Stimulated activated CD4-positive, alpha-beta T cell treated with anti-CD3 and anti-CD28 coated beads, Interleukin-12 subunit alpha, Interleukin-12 subunit beta, amount 100 ng/mL, for 4 hours (primary cell): Measurements from ENCODE around the gene C19orf25.
"Not testable (repeated sequence)": the region's sequence is repeated elsewhere in the genome, so short reads cannot be mapped to it uniquely, and the experiment has no call there.

Experiments used
- DNase-seq: peaks from one replicate; pipeline ENCODE4 v3.0.0-alpha.2; 2020

Gene C19orf25

DNA sequence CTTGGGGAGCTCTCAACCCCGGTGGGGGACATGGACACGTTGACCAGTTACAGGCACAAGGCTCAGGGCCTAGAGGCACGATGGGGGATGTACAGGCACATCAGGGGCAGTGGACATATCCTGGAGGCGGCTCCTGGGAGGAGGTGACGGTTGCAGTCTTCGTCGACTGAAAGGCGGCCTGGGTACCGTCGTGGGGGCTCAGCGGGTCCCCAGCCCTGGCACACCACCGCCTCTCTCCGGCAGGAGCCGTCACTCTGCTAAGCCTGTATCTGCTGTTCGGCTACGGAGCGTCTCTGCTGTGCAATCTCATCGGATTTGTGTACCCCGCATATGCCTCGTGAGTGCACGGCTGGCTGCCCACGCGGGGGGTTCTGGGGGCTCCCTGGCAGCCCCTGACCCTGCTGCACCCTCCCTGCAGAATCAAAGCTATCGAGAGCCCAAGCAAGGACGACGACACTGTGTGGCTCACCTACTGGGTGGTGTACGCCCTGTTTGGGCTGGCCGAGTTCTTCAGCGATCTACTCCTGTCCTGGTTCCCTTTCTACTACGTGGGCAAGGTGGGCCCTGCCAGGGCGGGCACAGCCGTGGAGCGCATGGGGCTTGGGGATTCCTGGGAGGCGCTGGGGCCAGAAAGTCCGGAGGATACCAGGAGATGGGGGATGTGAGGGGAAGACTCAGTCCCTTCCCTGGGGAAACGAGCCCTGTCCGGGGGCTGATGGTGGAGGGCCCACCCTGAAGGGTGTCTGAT is 16.2 kb upstream of the C19orf25 start:
- DNase-seq: no peak

DNA sequence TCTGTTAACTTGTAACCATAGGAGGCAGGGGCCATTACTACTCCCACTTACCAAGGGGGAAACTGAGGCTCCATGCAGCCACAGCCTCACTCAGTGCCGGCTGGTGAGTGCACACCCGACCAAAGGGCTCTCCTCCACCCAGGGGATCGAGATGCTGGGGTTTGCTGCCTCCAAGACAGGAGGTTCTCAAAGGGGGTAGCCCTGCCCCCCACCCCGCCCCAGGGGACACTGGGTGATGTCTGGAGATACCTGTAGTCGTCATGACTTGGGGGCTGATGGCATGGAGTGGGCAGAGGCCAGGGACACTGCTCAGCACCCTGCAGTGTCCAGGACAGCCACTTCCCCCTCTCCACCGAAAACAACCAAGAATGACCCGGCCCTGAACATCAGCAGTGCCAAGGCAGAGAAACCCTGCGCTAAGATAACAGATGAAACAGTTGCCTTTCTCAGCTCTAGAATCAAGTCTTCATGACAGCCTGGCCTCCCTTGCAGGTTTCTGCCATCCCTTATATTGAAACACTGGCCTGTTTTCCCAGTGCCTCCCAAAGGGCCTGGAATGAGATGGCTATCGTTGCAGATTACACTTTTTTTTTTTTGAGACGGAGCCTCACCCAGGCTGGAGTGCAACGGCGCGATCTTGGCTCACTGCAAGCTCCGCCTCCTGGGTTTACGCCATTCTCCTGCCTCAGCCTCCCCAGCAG is 15.2 kb upstream of the C19orf25 start:
- no peak for DNase-seq

DNA sequence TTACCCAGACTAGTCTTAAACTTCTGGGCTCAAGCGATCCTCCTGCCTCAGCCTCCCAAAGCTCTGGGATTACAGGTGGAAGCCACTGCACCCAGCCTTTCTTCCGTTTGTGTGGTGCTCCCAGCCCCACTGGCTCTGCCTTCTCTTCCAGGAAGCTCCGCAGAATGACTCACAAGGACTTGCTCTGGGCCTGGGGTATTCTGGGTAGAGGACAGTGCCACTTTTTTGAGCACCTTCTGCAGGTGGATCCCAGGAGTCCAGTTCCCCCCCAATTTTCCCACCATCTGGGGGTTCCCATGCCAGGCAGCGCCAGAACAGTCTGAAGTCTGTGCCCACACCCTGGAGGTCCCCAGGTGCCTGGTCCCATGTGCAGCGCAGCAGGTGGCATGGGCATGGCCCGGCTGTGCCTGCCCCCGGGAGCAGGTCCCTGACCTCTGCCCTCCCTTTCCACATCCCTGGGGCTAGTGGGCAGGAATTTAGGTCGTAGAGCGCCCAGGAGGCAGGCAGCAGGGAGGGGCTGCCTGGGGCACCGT is 13.5 kb upstream of the C19orf25 start:
- DNase-seq: no peak

DNA sequence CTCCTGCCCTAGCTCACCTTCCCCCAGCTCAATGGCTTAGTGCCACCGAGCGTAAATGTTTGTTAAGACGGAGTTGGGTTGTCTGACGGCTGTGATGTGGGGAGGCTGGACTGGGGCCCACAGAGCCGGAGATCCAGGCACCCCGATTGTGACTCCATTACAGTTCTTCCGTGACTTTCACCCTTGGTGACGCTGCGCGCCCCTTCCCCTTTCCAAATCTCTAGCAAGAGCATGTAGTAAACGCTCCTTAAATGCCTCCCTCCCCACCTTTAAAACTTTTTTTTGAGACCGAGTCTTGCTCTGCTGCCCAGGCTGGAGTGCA is 12.8 kb upstream of the C19orf25 start:
- DNase-seq: no peak

DNA sequence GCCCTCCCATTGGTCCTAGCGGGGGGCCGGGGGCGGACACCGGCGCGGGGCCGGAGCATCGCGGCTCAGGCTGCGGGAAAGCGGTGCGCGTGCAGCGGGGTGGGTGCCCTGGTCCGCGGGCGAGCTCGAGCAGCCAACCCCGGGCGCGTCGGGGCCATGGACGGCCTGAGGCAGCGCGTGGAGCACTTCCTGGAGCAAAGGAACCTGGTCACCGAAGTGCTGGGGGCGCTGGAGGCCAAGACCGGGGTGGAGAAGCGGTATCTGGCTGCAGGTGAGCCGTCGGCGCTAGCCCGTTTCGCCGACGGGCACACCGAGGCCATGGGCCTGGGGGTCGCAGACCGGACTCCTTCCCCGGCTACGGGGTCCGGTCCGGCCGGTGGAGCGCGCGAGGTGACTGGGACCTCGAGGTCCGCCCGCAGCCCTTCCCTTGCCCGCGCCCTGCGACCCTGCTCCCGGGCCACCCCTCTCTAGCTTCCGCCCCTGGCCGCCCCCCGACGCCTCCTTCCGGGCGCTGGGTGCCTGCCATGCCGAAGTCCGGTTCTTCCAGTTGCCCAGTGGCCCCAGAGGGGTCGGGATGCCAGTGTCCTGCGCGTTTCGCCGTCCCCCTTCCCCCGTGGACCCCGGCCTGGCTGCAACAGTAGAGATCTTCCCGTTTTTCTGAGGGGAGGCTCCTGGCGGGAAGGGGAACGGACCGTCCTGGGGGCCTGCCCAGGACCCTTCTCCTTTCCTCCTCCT is 12.3 kb upstream of the C19orf25 start, which contains the start of gene REEP6:
TSS of gene REEP6 (plus strand) at position 68 of the 735 bp plus-strand sequence. CDS start at position 157, 89 bp downstream.
- no peak for DNase-seq

DNA sequence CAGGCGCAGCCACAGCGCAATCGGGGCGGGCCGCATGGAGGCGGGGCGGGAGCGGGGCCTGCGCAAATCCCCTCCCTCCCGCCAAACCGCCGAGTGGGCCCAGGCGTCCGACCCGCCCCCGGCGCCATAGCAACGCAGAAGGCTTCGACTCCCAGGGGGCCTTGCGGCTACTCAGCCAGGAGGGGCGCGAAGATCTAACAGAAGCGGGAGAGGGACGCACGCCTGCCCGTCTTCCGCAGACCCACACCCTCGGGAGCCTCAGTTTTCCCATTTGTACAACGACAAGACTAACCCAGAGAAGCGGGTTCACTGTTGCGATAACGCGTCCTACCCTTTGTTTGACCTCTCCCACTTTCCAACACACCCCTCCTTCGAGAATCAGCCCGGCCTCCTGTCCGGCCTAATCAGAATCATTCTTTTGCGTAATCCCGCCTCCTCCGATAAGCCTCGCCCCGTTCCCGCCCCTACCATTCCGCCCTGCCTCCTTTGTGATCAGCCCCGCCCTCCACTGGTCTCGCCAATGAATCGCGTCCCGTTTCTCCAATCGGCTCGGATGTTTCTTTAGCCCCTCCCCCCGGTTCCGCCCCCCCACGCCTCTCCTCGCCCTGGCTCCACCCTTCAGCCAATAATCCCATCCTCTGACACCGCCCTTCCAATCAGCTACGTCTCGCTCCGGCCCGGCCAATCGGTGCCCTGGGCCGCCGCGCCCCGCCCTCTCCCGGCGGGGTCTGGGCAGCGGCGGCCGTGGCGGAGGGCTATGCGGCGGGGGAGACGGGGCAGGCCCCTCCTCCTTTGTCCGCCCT is 11.5 kb upstream of the C19orf25 start, which contains the start of gene PCSK4:
TSS of gene PCSK4 (minus strand) at position 40 of the 803 bp plus-strand sequence. CDS start at position 36, 4 bp downstream.
- DNase-seq: peak; percentile 97

DNA sequence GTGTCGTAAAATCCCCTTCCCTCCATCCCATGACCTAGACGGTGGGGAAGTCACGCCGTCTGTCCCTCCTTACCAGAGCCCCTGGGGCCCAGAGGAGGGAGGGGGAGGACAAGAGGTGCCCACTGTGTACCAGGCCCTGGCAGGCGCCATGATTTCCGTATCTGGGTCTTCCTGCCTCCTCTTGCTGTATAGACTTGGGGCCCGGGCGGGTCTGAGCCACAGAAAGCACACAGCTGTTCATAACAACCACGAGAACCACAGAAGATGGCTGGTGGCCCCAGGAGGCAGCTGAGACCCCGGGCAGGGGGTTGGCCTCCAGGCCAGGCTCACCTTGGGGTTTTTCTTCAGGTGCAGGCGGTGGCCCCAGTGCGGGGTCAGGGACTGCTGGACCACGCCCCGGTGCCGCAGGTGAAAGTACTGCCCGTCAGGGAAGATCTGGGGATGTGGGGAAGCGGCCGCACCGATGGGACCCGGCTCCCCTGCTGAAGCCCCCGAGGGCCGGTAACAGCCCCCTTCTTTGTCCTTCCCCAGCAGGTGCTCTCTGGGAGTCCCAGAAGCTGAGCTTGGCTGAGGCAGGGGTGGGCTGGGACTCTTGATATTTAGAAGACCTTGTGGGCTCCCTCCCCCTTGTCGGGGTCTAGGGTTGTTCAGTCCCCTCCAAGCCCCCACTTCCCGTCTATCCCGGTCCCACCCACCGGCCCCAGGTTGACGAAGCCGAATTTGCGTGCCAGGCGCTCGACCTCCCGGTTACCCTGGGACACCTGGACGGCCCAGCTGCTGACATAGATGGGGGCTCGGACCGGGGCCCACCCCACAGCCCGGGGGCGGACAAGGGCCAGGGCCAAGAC is 10.7 kb upstream of the C19orf25 start:
- DNase-seq: no peak

DNA sequence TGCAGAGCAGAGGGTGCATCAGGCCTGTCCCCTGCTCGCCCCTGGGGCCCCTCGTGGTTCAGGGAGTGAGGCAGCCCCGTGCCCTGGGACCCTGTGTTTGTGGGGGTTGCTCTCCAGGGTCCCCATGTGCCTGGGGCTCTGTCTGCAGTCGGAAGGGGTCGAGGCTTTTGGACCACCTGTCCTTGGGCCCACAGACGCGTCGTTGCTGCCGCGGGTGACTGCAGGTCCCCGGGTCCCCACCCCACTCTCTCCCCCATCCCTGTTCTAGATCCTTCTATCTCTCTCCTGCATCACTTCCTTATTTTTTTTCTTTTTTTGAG is 9.2 kb upstream of the C19orf25 start:
- DNase-seq: no peak

DNA sequence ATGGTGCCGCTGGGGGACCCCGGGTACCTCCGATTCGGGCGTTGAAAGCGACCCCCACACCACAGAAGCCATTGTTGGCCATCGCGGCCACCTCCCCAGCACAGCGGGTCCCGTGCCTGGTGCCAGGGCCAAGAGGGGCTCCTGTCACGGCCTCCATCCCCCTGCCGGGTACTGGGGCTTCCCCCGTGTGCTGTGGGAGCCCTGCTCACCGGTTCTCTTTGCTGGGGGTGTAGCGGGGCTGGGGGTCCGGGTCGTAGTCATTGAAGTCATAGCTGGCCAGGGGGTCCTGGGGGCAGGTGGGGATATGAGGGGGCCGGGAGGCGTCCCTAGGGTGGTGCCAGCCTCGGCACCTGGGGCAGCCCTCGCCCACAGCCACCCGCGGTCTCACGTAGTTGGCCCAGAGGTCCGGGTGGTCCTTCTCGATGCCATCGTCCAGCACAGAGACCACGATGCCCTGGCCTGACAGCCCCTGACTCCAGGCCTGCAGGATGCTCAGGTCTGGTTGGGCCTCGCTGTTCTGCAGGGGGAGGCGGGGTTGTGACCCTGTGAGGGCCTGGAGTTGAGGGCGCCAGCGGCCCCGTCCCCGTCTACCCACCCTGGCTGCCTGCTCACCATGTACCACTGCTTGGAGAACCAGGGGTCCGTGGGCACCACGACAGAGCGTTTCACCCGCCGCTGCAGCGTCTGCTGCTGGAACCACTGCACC is 8.7 kb upstream of the C19orf25 start:
- no peak for DNase-seq

DNA sequence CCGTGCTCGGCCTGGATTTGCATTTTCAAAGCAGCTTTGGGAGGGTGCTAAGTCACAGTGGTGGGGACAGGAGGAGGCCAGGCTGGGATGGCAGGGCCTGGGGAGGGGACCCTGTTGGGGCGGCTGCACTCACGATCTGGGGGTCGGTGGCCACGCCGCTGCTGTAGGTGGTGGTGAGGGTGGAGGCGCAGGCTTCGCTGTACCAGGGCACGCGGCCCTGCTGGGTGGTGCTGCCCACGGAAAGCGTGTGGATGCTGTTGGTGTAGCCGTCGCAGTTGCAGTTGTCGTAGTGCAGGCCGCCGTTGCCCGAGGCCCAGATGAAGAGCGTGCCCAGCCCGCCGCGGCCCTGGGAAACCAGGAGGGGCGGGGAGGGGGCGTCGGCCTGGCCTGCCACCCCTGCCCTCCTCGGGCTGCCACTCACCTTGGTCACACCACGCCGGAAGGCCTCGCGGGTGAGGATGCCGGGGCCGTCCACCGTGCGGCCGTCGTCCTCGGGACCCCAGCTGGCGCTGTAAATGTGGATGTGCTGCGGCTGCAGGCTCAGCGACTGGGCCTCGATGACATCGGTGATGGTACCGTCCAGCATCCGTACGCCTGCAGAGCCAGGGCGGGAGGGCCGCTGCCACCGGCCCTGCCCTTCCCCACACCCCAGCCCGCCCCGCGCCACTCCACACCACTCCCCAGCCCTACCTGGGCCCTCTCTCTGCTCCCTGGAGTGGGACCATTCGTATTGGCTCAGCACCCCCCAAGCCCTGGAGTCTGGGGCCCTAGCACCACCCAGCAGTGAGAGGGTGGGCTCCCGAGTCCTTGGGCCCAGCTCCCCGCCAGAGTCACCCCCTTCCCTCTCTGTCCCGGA is 7.9 kb upstream of the C19orf25 start:
- no peak for DNase-seq

DNA sequence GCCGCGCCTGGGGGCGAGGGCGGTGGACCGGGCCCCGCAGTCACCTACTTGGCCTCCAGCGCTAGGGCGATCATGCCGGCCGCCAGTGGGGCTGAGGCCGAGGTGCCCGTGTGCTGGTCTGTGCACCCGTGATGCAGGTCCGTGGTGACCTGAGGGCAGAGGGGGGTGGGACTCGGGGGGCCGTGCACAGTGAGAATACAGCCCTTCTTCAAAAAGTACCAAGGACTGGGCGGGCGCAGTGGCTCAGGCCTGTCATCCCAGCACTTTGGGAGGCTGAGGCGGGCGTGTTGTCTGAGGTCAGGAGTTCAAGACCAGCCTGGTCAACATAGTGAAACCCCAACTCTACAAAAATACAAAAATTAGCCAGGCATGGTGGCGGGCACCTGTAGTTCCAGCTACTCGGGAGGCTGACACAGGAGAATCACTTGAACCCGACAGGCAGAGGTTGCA is 5.0 kb upstream of the C19orf25 start:
- DNase-seq: no peak

DNA sequence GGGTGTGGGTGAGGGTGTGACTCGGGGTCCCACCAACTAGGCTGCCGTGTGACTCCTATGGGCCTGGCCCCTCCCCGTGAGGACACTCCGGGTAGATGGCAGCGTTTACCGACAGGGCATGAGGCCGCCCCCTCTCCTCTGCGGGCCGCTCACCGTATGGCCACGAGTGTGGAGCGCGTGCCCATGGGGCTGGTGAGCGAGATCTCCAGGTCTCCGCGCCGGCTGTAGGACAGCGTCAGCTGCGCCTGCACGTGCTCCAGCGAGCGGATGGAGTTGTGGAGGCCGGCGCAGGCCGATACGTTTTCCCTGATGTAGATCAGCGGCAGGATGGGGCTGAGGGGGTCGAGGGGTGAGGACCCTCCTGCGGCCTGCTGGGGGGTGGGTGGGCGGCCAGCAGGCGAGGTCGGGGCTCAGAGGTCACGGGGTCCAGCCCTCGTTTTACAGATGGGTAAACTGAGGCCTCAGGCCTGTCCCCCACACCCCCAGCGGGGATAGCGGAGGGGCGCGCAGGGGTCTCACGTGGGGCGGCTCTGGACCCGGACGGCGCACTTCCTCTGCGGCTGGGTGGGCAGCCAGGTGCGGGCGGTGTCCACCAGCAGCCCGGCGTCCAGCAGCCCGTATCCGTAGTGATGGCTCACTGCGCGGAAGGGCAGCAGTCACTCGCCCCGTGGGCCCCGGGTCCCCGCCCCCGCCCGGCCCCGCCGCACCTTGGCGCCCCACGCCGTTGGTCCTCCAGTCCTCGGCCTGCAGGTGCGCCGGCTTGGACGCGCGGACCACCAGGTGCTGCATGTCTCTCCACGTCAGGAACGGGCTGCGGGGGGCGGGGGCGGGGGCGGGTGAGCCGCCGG is 4.3 kb upstream of the C19orf25 start:
- DNase-seq: no peak

DNA sequence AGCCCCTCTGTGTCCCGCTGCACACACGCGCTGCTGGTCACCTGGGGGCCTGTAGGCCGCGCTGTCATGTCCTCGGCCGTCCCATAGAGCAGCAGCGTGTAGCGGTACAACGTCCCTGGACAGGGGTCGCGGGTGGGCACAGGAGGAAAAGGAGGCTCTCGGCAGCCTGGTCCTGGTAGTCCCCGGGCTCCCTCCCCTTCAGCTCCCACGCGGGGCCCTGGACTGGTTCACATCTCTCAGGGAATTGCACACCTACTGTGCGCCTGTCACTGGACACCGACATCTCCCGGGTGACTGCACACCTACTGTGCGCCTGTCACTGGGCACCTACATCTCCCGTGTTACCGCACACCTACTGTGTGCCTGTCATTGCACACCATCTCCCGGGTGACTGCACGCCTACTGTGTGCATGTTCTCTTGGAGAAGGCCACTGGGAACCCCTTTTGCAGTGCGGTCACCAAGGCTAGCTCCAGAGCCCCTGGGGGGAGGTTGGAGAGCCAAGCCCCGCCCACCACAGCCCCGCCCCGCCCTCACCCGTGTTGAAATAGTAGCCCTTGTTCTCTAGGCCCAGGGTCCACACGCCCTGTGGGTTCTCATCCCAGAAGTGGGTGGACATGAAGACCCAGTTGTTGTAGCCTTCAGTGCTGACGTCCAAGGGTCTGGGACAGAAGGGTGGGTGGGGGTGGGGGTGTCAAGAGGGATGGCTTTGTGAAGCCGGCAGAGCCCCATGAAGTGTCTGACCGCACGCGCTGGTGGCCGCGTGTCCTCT is 3.5 kb upstream of the C19orf25 start:
- DNase-seq: no peak

DNA sequence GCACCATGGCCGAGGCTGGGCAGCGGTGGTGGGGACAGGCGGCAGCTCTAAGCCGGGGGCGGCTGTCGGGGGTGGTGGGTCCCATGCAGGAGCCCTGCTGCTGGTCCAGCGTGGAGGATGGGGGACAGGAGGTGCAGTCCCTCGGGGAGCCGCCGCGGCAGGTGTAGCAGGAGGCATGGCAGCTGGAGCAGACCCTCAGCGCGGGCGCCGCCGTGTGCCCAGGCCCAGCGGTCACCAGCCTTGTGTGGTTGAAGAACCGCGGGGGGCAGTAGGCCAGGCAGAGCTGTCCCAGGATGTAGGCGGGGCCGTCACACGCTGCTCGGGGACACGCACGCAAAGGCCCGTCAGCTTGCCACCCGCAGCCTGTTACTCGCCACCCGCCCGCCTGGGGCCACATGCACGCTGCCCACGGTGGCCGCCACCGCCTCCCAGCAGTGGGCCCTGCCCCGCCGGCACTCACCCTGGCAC is 2.9 kb upstream of the C19orf25 start:
- no peak for DNase-seq

DNA sequence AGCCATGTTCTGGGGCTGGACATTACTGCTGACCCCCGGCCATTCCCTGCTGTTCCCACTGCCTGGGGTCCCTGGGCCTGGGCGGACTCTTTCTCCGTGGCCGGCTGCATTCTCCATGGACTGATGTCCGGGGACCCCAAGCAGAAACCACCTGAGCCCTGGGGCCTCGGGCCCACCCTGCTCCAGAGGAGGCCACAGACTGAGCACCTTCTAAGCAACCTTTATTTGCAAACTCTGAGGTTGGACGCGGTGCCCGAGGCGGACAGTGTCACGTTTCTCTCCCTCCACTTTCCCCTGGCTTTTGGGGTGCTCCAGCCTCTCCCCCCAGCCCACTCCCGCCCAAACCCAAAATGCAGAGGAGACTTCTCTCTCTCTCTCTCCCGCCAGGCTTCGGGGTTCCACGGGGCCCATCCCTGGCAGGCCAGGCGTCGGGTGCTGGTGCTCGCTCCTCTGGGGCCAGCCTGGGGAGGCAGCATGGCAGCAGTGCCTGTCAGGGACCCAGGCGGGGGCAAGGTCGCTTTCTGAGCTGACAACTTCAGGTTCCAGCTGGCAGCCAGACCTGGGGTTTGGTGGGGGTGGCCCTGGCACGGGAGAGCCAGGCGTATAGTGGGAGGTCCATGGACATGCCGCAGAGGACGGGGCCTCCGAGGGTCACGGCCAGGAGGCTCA is 2.3 kb upstream of the C19orf25 start:
- no peak for DNase-seq

DNA sequence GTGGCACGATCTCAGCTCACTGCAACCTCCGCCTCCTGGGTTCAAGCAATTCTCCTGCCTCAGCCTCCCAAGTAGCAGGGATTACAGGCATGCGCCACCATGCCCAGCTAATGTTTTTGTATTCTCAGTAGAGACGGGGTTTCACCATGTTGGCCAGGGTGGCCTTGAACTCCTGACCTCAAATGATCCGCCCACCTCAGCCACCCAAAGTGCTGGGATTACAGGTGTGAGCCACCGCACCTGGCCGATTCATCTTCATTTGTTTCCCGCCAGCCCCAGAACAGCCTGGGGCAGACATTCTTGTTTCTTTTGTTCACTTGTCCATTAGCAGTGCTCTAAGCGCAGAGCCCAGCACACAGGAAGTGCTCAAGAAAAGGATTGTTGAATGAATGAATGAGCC is 2.0 kb downstream of the C19orf25 start:
- DNase-seq: not testable (repeated sequence)

DNA sequence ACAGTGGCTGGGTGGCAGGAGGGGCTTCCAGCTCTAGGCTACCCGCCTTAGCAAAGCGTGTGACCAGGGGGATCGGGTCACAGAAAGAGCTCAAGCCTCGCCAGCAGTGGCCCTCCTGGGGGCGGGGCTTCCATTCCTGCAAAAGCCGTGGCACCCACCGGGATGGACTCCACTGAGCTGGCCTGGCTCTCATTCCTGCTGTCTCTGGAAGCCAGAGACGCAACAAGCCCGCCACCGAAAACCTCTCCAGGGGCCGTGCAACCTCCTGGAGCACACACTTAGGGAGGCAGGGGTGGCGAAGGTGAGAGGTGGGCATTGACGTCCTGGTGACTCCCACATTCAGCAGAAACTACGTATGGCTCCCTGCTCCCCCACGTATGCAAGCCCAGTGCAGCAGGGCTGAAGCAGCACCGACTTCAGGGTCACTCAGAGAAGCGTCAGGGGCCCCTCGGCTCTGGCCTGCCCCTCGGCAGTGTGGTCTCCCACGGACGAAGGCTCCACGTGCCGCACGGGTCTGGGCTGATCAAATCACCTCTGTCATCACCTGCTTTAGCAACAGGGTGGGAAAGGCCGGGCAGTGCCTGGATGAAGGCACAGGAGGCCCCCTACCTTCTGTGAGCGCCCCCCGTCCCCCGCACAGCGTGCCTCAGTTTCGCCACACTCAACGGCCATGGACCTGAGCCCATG is 3.1 kb downstream of the C19orf25 start:
- DNase-seq: no peak
